GM12891 (cell line): ENCODE measurements around the gene RYR3.

Source experiments
- DNase-seq: peaks from one replicate; pipeline ENCODE4 v3.0.0; 2011; ENCODE audit warnings: low spot score; ENCODE audit not compliant: insufficient read length
- FAIRE-seq: peaks from 2 replicates; lab custom pipeline; 2011; peaks lifted over from hg19 to GRCh38; lab: Jason Lieb, UNC
- PAX5 ChIP-seq: IDR thresholded peaks from 2 replicates; pipeline ENCODE4 v1.6.1; 2011; ENCODE audit warnings: low read length, moderate library complexity, mild to moderate bottlenecking; ENCODE audit not compliant: insufficient read depth, severe bottlenecking
- POLR2A ChIP-seq: IDR thresholded peaks from 2 replicates; pipeline ENCODE4 v1.6.1; 2011; ENCODE audit warnings: low read depth, low read length, control low read depth
- POLR2AphosphoS5 ChIP-seq: IDR thresholded peaks from 2 replicates; pipeline ENCODE4 v1.6.1; 2011; ENCODE audit warnings: low read depth, low read length, control low read depth
- POU2F2 ChIP-seq: IDR thresholded peaks from 2 replicates; pipeline ENCODE4 v1.6.1; 2011; ENCODE audit warnings: low read depth, mild to moderate bottlenecking, control low read depth, low read length, moderate library complexity
- SPI1 ChIP-seq: IDR thresholded peaks from 2 replicates; pipeline ENCODE4 v1.6.1; 2011; ENCODE audit warnings: low read depth, low read length, control low read depth
- TAF1 ChIP-seq: IDR thresholded peaks from 2 replicates; pipeline ENCODE4 v1.6.1; 2011; ENCODE audit warnings: low read depth, low read length, control low read depth

Gene RYR3

DNA sequence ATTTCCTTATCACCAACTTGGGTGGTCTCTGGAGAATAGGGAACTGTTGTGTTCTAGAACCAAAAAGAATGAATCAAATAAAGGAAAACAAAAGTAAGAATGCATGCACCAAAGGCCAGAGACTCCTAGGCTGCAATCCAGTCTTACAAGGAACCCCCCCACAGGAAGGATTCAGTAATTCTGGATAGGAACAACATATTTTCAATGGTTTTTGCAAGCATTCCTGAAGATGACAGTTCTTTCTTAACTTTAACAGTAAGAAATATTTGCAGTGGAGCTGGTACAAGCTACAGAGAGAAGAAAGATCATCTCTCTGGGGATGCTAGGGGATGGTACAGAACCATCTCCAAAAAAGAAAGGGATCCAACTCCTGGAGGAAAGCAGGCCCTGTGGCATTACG lies 541.3 kb downstream of the RYR3 start:
- TF ChIP-seq POLR2AphosphoS5 (no peak), POLR2A (no peak), TAF1 (no peak), SPI1 (no peak), POU2F2 (no peak), PAX5 (no peak)
- DNase-seq (no peak), FAIRE-seq (no peak)

DNA sequence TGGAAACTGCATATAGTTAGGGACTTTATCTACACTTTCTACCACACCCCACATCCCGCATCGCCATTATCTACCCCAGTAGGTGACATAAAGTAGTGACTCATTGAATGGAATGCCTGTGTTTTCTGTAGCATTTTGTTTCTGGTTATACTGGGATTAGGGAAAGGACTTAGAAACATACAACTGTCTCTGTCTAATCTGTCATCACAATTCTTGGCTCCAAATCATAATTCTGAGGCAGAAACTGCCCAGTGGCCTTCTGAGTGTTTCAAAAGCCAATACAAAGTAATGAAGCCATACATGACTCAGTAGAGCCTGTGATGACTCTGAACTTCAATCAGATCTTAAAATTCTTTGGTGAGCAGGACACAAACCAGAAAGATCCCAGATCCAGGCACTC lies 541.8 kb downstream of the RYR3 start:
- no peak for FAIRE-seq
- no peak for DNase-seq
- TF ChIP-seq POU2F2 = no peak
- TF ChIP-seq TAF1 = no peak
- TF ChIP-seq POLR2A = no peak
- no peak for TF ChIP-seq PAX5
- TF ChIP-seq POLR2AphosphoS5 = no peak
- TF ChIP-seq SPI1 = no peak

GRCh38 chr15:33857726-33858125 lies 547.0 kb downstream of the RYR3 start:
- DNase-seq (no peak), FAIRE-seq (no peak)
- TF ChIP-seq POU2F2 (no peak), PAX5 (no peak), SPI1 (no peak), POLR2AphosphoS5 (no peak), POLR2A (no peak), TAF1 (no peak)

DNA sequence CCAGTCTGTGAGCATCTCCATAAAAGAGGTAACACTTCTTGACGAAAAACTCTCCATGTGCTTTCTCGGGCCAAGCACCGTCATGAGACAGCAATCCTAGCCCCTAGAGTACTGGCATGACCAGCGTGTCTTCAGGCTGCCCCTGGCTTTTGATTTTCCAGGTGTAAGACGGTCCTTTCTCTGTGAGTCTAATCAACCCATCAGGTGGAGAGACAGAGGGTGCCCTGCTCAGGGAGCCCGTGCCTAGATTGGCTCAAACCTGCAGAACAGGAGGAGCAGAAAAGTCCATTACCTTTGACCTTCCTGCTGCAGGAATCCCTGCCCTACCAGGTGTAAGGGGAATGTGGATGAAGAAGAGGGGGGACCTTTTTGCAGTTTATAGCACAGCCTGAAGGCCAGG lies 548.1 kb downstream of the RYR3 start:
- DNase-seq (no peak), FAIRE-seq (no peak)
- TF ChIP-seq POLR2A (no peak), SPI1 (no peak), POLR2AphosphoS5 (no peak), PAX5 (no peak), TAF1 (no peak), POU2F2 (no peak)

GRCh38 chr15:33859992-33860545 lies 549.3 kb downstream of the RYR3 start:
- DNase-seq (no peak), FAIRE-seq (no peak)
- TF ChIP-seq PAX5 = no peak
- no peak for TF ChIP-seq SPI1
- TF ChIP-seq TAF1 = no peak
- TF ChIP-seq POU2F2 = no peak
- no peak for TF ChIP-seq POLR2A
- TF ChIP-seq POLR2AphosphoS5 = no peak

- FAIRE-seq = no peak
- TF ChIP-seq POU2F2 (no peak), POLR2AphosphoS5 (no peak), PAX5 (no peak), SPI1 (no peak), POLR2A (no peak), TAF1 (no peak)
- DNase-seq = no peak
Observed at GRCh38 chr15:33860754-33861153, 550.0 kb downstream of the RYR3 start.

DNA sequence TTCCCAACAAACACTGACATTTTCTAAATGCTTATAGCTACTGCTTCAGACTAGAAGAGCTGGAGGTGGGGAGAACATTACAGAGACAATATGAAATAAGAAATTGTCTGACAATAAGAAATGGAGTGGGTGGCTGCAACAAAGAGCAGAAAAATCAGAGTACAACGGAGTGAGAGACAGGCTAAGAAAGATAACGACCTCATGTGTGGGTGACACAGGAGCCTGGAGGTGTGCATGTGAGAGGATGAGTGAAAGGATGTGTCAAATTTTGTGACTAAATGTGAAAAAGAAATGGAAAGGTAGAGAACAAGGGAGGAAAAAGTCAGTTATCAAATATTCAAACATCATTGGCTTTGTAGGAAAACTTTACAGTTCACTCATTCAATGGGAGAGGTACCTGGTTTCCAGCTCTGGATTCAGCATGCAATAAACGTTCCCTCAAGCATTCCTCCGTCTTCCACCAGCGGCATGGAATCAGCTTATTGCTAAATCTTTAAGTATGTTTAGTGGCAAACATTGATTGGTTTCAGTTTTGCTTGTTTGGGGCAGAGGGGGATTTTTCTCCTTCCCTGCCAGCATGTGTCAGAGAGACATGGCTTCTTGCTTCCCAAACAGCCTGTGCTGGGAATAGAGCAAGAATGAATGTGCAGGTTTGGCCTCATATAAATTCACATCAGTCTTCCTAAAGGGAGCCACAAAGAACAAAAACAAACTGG lies 553.8 kb downstream of the RYR3 start:
- no peak for DNase-seq

GRCh38 chr15:33865416-33865815 lies 554.6 kb downstream of the RYR3 start:
- no peak for TF ChIP-seq POU2F2
- TF ChIP-seq POLR2AphosphoS5 = no peak
- TF ChIP-seq TAF1 = no peak
- no peak for TF ChIP-seq POLR2A
- no peak for TF ChIP-seq SPI1
- TF ChIP-seq PAX5 = no peak
- no peak for DNase-seq
- no peak for FAIRE-seq

More for the DNA sequence above, 553.8 kb downstream of the RYR3 start:
- no peak for FAIRE-seq
- TF ChIP-seq POLR2AphosphoS5 = no peak
- TF ChIP-seq POU2F2 = no peak
- TF ChIP-seq TAF1 = no peak
- TF ChIP-seq PAX5 = no peak
- TF ChIP-seq POLR2A = no peak
- no peak for TF ChIP-seq SPI1

GRCh38 chr15:33866101-33866737 lies 555.5 kb downstream of the RYR3 start:
- TF ChIP-seq POLR2A (no peak), PAX5 (no peak), POU2F2 (no peak)
- FAIRE-seq = no peak

GRCh38 chr15:33871980-33872379 lies 561.2 kb downstream of the RYR3 start:
- FAIRE-seq (no peak), DNase-seq (no peak)
- no peak for TF ChIP-seq POLR2A
- no peak for TF ChIP-seq POU2F2
- no peak for TF ChIP-seq POLR2AphosphoS5
- TF ChIP-seq TAF1 = no peak
- TF ChIP-seq SPI1 = no peak
- TF ChIP-seq PAX5 = no peak

More at GRCh38 chr15:33866101-33866737, 555.5 kb downstream of the RYR3 start:
- DNase-seq = no peak
